NK-92 (cell line): Measurements from ENCODE around the gene C5orf58.

Experiments used
- DNase-seq: peaks from one replicate; lab custom pipeline; 2025; ENCODE audit not compliant: unreplicated experiment; lab: John Stamatoyannopoulos, UW

The C5orf58 gene

DNA sequence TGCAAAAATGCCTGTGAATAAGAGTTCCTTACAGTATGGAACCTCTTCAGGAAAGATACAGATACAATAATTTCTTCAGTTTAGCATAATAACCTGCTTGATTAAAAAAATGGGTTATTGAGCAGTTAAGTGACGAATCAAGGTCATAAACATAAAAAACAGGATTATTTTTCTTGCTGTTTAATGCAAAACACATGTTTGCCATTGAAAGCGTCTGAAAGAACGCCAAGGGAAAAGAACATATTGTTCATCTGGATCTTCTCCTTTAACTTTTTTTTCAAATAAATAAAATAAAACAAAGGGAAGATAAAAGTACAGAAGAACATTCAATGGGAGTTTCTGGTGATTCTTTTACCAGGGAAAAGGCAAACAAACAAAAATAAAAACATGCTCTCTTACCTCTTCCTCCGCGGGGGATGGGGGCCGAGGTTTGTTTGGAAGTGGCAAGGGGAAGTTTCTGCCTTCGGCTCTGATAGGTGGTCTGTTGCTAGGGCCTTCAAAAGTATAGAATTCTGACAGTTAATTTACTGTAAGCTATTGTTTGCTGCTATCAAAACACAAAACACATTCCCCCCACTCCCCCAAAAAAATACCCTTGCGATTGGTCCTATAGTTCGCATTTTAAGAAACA lies 20.1 kb downstream of the C5orf58 start:
- DNase-seq, result no peak

DNA sequence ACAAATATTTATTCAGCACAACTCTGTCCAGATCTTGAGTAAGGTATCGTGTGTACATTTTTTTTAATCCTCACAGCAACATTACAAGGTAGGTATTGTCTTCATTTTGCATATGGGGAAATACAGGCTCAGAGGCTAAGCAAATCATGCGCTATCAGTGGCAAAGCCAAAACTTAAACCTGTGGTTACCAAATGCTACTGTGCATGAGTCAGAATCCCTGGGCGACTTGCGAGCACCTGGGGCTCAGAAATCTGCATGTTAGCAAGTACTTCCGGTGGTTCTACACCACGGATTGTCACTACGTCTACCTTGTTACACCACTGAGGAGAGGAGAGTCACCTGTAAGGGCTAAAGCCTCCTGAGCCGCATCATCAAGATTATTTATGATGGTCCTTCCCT lies 21.3 kb downstream of the C5orf58 start:
- DNase-seq, result no peak

DNA sequence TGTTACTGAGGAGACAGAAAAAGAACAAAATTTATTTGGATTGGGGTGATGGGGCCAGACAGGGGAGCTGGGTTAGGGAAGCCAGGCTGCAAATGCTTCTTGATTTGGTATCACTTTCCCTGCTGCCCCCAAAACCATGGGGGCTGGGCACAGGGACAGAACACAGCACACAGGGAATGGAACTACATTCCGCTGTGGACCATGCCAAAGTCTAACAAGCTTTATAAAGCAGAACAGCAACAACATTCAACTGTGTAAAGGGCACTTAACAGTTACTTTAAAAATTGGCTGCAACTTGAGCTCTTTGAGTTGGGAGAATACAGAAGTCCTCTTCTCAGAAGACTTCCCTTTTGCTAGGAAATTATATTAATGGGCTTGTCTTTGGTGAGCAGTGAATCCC lies 23.8 kb downstream of the C5orf58 start:
- DNase-seq, result no peak

DNA sequence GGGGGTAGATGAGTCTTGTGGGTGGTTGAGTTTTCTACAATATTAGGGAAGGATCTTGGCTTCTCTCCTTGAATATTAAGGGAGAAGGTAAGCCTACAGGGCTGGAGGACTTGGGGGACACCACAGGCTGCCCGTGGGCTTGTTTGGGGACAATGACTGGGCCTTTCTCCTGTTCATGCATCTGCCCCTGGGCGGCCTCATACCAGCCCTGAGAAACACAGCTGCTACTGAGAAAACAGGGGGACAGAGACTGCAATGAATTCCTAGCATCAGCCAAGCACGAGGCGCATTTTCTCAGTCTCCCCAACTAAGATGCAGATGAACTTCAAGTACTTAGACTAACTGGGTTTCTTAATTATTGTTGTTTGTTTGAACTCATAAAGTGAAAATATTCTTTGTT lies 24.6 kb downstream of the C5orf58 start:
- no peak for DNase-seq

DNA sequence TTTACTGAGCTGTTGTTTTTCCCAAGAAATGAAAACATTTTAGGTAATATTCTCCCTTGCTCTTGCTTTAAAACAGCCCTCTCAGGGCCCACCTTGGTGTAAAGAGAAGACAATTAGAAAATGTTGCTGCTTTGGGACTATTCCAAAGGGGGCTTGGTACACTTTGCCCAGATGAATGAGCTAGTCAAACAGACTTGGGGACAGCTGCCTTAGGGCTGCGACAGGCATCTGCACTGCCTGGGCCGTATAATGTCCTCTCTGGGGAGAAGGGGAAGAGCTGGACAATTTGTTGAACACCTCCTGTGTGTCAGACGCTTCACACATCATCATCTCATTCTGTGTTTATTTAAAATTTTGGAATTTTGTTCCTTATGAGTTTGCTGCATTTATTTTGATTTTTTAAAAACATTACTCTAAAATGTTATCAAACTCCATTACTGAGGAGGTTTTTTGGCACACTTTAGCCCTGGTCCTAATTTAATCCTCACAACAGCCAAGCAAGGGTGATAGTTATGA lies 28.8 kb downstream of the C5orf58 start:
- DNase-seq, result no peak

DNA sequence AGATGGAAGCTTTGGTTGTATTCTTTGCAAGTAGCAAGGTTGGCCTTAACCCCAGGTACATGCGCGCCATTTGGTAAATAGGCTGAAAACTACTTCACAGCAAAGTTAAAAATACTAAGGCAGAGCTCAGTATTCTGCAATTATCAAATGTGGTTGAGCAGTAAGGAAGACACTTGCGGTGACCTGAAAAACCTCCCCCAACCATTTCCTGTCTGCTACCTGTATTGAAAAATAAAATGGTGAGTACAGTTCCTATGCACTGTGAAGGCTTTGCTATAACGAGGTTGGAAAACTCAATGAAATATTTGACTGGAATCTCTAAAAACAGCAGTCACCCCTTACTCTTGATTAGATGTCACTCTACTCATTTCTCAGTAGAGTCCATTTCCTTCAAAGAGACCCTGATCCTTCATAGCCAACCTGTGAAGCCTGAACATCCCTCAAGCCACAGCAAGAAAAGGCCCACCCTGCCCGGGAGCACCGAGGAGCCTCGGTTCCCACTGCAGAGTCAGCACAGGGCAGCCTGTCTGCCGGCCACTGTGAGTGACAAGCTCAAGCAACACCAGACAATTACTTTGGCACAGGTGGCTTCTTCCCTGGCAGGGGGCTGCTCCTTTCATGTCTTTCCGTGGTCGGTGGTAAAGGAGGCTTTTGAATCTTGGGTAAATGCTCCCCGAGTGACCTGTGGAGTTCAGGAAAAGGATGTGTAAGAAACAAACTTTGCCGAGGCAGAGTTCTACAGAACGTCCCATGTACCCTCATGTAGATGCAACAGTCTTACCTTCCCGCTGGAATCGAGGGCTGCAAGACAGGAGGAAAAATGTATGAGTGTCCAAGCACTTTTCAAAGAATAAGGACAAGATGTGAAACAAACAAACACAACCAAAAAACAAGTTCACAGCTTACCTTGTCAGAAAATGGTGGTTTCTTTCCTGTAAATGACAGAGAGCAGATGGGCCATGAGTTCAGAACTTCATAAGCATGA lies 29.6 kb downstream of the C5orf58 start:
- no peak for DNase-seq

DNA sequence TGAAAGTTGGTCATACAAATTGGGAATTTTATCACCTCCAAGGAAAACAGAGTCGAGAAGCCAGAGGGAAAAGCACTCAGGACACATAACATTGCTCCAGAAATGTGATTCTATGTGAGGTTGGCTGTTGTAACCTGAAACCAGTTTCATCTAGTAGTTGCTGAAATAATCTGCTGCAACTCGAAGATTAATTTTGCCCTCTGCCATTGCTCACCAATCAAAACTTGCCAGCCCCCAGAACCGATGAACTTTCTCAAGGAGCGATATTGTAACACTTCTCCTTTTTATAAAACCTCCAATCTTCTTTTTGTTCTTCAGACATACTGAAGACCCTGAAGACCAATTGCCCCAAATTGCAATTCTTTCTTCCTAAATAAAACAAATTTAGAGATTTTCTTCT lies 31.1 kb downstream of the C5orf58 start:
- no peak for DNase-seq

DNA sequence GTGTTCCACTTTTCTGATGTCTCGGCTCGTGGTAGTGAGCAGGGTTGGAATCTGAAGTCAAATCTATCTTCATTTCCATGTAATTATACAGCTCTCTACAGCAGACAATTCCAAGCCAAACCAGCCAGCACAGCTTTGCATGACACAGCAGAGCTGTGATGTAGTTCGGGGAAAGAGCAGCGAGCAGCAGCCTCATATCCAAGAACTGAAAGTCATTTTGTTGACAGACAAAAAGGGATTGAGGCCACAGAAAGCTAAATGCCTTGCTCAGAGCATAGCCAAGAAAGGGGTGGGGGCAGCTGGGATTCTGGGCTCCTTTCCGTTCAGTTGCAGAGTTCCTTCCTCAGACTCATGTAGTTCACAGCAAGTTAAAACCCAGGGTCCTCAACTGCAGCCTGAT lies 32.7 kb downstream of the C5orf58 start:
- no peak for DNase-seq

DNA sequence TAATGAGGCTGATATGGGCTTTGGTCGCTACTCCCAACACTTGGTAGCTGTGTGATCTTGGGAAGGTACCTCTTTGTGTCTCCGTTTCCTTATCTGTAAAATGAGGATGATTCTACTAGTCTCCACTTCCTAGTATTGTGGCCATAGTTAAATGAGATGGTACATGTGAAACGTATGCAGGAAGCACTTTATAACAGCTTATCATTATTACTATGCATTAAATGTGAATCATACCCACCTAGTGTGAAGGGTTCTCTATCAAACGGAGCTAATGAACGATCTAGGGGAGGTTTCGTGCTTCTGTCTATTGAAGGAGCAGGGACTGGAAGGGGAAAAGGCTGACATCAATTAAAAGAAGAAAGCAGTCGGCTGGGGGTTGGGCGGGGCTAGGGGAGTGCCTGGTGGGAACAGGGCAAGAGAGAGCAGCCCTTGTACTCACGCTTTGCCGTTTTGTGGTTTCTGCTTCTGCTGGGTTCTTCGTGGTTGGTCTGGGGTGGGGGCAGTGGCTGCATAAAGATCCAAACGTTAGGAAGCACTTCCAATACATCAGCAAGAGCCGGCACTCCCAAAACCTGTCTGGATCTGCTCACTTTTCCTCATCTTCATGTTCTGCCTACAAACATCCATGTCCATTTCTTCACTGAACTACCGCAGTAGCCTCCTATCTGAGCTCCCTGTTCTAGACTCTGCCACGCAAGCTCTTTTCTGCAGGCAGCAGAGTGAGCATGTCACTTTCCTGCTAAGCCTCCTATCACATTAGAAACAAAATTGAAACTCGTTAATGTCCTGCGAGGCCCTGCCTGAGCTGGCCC lies 34.0 kb downstream of the C5orf58 start:
- no peak for DNase-seq

DNA sequence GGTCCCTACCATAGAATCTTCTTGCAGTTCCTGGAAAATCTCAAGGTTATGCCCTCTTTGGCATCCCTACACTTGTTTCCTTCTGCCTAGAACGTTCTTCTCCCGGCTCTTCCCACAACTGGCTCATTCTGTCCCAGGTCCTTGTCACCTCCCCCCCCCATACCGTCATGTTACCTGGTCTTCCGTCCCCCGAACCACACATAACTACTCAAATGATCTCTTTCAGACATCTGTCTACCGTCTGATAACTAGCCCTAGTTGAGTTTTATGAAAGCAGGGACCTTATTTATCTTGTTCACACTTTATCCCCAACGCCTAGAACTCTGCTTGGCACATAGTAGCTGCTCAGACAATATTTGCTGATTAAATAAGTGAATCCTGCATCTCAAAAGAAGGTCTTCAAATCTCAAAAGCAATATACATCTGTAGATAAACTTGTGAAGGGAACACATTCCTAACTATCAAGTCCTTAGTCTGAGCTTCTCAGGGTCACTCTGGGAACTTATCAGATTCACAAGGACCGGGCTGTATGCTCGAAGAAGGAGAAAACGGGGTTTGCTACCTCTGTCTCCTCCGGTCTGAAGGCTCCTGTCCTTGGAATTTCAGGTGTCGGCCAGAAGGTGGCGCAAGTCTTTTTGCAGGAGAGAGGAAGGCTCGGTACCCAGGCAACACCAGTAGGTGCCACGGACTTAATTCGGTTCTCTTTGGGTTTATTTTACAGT lies 34.8 kb downstream of the C5orf58 start:
- peak; percentile 19 for DNase-seq

DNA sequence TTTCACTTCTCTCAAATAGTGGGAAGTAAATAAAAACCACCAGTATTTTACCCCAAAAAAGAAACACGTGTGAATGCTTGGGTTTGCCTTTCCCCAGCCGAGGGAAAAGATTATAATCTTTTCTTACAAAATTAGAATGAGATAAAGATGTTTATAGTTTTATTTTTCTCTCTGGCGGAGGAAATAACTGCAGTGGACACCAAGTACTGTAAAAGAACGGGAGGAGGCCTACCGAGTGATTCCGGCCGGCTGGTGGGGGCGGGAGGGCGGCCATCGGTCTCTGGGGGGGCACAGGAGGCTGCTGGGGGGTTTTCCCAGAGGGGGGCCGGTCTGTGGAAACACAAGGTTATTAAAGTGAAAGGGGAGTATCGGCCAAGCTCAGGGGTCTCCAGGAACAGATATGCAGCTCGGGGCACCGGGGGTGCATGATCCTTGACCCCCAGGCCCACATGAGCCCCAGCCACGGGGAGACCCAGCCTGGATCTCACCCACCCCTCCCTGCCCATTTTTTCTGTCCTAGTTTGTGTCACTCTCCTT lies 35.4 kb downstream of the C5orf58 start:
- no peak for DNase-seq

DNA sequence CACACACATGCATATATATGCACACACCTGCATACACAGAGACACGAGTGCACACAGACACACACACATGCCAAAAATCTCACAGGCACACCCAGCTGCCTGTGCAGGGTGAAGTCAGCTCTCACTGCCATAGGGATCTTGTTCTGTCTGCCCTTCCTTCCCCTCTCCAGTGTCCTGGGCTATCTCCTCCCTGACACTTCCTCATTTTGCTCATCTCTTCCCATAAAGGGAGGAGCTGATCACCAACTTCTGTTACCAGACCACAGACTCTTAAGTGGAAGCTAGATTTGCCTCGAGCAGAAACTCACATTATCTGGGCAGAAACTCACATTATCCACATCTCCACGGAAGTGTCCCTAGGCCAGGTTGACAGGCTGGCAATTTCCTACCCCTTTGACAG lies 36.1 kb downstream of the C5orf58 start:
- no peak for DNase-seq

DNA sequence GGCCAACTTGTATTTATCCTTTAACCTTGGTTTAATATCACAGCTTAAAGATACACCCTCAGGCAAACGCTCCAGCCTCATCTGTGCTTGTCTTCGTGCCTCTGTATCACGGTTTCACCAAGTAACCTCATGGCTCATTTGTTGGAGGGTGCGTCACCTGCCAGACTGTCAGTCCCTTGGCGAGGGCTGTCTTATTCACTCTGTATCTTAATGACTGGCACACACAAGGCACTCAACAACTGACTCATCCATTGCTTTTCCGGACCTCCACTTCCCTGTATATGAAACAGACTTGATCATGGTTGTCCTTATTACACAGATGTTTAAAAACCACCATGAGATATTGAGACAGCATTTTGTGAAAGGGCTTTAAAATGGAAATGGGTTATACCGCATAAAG lies 36.8 kb downstream of the C5orf58 start:
- DNase-seq, result no peak

DNA sequence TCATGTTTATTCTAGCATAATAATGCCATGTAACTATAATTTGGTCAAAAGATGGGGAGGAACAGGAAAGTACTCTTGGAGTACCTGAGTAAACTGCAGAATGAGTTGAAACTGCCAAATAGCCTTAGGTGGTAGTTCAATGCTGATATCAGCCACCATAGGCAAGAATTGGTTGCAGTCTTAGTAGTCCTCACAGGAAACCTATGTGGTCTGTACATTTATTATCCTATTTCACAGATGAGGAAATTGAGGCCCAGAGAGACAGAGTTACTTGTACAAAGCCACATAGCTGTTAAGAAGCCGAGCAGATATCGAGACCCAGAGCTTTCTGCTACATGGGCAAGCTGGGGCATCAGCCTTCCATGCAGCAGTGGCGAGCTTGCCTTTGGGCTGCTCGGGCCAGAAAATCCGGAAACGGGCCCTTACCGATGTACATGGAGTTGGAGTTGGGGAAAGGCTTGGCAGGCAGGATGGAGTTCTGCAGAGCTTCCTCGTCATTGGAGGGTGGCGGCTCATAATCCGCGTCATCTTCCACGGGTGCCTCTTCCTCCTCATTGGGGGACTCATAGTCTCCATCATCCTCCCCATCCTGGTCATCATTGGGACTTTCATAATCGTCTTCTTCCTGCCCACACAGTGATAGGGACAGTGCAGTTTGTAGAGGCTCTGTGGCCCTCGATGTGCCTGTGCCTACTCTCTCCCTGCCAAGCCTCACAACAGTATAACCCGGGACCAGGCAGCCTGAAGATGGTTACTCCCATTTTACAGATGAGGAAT lies 37.7 kb downstream of the C5orf58 start:
- DNase-seq, result no peak

DNA sequence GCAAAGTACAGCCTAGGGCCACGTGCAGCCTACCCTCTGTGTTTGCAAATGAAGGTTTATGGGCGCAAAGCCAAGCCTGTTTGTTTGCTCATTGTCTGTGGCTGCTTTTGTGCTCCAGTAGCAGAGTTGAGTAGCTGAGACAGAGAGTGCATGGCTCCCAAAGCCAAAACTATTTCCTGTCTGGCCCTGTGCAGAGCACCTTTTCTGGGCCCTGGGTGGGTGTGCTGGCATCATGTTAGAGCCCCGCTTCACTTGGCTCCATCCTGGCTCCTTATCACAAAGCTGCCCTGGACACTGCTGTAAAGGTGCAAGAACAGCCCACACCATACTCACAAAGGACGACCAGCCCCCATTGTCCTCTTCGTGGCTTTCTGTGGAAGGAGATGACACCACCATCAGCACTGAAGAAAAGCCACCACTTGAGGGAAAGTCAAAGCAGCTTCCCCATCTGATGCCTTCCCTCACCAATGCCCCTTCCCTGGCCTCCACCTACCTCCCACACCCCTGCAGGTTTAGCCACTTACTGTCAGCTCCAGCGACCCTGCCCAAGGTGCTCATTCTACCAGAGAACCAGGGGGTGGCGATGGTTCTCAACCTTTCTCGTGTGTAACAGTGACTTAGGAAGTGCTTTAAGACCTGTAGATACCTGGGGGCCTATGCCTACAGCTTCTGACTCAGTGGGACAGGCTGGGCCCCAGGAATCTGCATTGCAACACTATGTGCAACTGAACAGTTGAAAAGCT lies 41.4 kb downstream of the C5orf58 start:
- no peak for DNase-seq

DNA sequence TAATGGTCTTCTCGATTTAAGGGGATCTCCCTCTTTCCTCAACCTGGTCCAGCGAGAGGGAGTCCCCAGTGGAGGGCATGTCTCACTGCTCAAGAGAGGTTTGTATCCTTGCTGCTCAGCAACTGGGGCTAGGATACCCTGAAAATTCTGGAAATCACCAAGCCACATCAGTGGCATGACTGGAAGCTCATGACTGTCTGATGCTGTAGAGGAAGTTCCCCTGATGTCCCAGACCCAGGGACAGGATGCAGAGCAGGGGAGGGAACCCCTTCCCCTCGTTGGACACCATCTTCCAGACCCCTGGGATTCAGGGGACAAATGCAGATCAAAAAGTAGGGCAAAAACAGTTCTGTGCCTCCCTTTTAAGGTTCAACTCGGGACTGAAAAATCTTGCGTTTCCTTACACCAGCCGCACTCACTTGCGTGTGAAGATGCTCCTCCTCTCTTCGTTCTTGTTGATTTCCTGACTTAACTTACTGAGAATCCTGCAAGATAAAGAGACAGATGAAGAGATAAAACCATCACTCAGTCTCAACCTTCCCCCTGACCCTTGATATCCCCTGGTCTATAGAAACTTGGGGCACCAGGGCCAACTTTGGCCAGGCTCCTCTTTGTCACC lies 42.7 kb downstream of the C5orf58 start:
- DNase-seq, result no peak

DNA sequence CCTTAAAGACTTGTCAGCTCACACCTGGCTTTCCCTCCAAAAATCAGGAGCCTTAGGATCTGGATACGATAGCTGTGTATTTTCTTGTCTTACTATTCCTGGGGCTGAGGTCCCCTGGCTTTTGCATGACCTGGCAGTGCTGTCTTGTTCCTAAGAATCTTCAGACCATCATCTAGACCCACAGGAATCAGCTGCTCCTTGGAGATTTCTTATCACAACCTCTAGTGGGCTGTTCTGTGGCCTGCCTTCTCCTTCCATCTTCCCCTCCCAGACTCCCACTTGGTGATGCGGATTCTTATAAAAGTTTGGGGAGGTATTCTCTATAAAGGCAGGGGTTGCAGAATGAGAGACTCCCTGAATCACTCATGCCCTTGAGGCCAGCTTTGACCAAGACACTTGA lies 43.4 kb downstream of the C5orf58 start:
- no peak for DNase-seq

DNA sequence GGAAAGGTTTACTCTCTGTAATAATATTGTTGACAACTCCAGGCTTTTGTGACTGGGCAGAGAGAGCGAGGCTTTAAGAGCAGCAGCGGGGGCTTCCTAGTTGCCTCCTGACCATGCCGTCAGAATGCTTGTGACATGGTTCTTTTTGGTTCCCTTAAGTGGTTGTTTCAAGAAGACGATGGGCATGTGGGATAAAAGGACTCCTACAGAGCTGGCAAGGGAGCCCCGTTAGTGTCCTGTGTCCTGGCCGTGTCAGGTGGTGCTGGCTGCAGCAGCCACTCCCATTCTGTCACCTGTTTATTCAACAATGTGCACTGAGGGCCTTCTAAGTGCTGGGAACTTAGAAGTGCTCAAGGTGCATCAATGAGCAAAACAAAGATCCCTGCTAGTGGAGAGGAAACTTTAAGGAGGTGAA lies 45.1 kb downstream of the C5orf58 start:
- DNase-seq, result no peak
